IPS-18a (cell line): Measurements from ENCODE around the gene AHRR.

ENCODE experiments used
- H3K27ac ChIP-seq: one replicate; pipeline ENCODE4 v1.5.1; 2013; ENCODE audit warnings: low read length
- H3K27me3 ChIP-seq: one replicate; pipeline ENCODE4 v1.6.1; 2013; ENCODE audit warnings: mild to moderate bottlenecking, low read length; ENCODE audit not compliant: control insufficient read depth, insufficient read depth
- H3K36me3 ChIP-seq: one replicate; pipeline ENCODE4 v1.6.1; 2013; ENCODE audit warnings: low read depth, low read length; ENCODE audit not compliant: control insufficient read depth
- H3K4me1 ChIP-seq: one replicate; pipeline ENCODE4 v1.6.1; 2013; ENCODE audit warnings: low read depth, low read length; ENCODE audit not compliant: control insufficient read depth
- H3K4me3 ChIP-seq: one replicate; pipeline ENCODE4 v1.5.1; 2013; ENCODE audit warnings: low read length
- H3K9ac ChIP-seq: one replicate; pipeline ENCODE4 v1.6.1; 2013; ENCODE audit warnings: mild to moderate bottlenecking, low read length, moderate library complexity
- H3K9me3 ChIP-seq: one replicate; pipeline ENCODE4 v1.6.1; 2013; ENCODE audit warnings: low read depth, low read length; ENCODE audit not compliant: control insufficient read depth

The AHRR gene

DNA sequence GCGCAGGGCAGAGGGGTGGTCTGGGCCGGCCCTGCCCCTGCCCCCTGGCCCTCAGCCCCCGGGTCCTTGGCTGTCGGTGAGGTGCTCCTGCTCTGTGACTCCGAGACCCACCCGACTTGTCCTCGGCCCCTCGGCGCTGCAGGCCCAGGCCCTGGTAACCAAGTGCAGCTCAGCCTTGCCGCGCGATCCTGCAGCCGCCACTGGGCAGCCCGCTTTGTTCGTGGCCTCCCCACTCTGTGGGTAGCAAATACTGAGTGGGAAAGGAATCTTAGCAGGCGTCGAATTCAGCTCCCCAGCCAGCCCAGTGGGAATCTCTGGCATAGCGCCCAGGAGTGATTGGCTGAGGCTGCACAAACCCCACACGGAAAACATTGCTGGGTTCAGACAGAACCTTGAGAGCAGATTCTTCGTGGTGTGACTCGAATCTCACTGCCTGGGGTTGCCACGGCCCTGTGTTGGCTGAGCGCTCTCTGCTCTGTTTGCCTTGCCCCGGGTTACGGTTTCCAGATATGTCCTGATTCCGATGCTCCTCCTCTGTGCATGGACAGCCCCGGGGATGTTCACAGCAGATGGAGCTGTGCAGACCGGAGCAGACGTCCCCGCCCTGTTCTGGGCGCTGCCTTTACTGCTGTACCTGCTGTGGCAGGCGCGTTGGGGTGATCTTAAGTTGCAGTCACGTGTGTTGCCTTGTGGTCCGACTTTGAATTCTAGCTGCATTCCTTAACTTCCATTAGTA is 108.1 kb downstream of the AHRR start:
- Histone ChIP-seq H3K27me3 (no peaks in the 10 kb centered on the region), H3K27ac (no peak overlapping the region), H3K4me3 (no peak overlapping the region), H3K36me3 (no peaks in the 10 kb centered on the region), H3K9ac (no peak overlapping the region), H3K9me3 (no peaks in the 10 kb centered on the region), H3K4me1 (no peaks in the 10 kb centered on the region)

DNA sequence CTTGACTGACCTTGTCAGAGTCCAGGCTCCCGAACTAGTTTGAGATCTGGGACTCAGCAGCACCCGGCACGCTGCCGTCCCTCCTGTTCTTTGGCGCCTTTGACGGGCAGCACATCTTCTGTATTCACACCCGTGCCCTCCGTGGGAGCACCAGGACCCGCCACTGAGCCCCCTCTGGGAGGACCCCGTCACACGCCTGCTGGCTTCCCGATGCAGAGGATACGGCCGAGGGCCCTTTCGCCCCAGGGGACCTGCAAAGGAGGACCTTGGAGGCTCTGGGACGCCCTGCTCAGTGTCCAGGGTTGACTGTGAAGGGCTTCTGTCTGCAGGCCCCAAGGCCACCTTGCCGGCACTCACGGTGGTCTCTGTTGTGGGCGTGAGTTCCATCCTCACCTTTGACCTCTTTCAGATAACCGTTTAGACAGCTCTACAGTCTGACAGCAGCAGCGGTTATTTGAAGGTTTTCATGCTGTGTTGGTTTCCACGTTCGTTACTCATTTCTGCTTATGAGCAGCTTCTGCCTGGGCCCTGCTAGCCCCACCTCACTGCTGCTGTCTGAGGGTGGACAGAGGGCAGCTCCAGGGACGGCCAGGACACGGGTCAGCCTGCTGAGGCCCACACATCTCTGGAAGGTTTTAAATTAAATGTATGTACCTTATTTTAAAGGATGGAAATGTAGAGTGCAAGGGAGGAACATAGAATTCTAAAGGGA is 108.9 kb downstream of the AHRR start:
- Histone ChIP-seq H3K4me1 (no peaks in the 10 kb centered on the region), H3K36me3 (no peaks in the 10 kb centered on the region), H3K27ac (no peak overlapping the region), H3K4me3 (no peak overlapping the region), H3K9me3 (no peaks in the 10 kb centered on the region), H3K27me3 (no peaks in the 10 kb centered on the region), H3K9ac (no peak overlapping the region)

DNA sequence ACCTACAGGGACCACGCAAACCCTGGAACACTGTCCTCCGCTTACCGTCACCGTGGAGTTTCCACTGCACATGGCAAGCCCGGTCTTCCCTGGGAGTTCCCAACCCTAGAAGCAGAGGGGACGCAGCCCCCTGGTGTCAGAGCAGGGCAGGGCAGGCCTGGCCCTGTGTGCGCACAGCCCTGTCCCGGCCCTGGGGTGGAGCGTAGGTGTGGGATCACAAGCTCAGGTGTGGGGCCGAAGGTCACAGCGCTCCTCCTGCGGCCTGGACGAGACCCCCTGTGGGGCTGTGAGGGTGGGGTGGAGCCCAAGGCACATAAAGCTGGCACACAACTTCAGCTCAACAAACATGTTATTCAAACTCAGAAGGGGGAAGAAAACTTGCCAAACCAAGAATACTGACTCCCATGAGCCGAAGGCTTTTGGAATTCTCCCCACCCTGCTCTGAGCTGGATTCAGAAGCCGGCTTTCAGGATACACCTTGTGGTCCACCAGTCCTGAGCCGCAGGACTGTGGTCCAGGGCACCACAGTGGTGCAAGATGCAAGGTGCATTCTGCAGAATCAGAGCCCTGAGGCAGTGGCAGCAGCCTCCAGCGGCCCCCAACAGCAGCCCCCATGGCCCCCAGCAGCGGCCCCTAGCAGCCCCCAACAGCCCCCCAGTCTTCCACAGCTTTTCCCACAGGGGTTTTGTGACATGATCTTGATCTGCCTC is 109.6 kb downstream of the AHRR start:
- Histone ChIP-seq H3K27me3 (no peaks in the 10 kb centered on the region), H3K9ac (no peak overlapping the region), H3K27ac (no peak overlapping the region), H3K36me3 (no peaks in the 10 kb centered on the region), H3K4me1 (no peaks in the 10 kb centered on the region), H3K9me3 (no peaks in the 10 kb centered on the region), H3K4me3 (no peak overlapping the region)

DNA sequence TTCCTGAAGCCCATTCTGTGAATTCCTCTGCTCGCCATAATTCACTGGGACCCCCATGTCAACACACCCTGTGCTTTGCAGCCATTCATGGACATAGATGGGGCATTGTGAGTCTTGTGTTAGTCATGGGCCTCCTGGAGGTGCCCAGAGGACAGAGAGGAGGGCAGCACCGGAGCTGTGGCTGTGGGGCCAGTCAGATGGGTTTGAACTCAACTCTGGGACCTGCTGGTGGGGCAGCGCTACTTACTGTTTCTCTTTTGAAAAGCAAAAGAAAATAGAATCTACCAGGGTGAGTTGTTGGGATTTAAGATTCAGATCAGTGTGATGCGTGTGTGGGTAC is 110.2 kb downstream of the AHRR start:
- no peaks in the 10 kb centered on the region for H3K36me3 ChIP-seq
- H3K4me1 ChIP-seq, result no peaks in the 10 kb centered on the region
- no peak overlapping the region for H3K9ac ChIP-seq
- H3K4me3 ChIP-seq, result no peak overlapping the region
- no peaks in the 10 kb centered on the region for H3K9me3 ChIP-seq
- H3K27ac ChIP-seq, result no peak overlapping the region
- H3K27me3 ChIP-seq, result no peaks in the 10 kb centered on the region

DNA sequence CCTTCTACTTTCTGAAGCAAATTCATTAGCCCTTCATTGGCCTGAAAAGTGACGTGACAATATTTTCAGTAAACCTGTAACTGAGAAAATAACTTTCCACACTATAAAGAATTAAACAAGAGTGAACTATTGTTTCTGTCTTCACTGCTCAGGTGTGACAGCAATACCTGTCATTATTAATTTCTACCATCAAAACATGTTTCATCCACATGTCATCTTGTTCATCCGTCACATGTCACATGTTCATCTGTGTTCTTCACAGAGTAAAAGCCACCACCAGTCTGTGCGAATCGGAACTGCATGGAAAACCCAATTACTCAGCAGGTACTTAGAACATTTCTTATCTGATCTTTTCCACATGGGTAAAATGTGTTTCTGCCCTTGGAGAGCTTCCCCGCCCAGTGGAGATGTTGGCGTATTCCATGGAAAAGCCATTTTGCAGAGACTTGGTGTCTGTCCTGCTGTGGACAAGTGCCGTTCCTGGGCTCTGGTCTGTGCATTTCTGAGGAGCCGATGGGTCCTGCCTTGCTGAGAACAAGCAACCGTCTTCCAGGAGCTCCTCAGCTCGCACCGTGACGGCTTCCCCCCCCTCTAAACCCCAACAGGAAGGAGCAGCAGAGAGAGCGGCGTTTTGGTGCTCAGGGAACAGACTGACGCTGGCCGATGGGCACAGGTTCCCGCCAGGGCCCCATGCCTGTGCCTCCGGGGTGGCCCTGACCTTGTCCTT is 110.8 kb downstream of the AHRR start:
- Histone ChIP-seq H3K9ac (no peak overlapping the region), H3K4me3 (no peak overlapping the region), H3K4me1 (no peaks in the 10 kb centered on the region), H3K27me3 (no peaks in the 10 kb centered on the region), H3K36me3 (no peaks in the 10 kb centered on the region), H3K9me3 (no peaks in the 10 kb centered on the region), H3K27ac (no peak overlapping the region)

DNA sequence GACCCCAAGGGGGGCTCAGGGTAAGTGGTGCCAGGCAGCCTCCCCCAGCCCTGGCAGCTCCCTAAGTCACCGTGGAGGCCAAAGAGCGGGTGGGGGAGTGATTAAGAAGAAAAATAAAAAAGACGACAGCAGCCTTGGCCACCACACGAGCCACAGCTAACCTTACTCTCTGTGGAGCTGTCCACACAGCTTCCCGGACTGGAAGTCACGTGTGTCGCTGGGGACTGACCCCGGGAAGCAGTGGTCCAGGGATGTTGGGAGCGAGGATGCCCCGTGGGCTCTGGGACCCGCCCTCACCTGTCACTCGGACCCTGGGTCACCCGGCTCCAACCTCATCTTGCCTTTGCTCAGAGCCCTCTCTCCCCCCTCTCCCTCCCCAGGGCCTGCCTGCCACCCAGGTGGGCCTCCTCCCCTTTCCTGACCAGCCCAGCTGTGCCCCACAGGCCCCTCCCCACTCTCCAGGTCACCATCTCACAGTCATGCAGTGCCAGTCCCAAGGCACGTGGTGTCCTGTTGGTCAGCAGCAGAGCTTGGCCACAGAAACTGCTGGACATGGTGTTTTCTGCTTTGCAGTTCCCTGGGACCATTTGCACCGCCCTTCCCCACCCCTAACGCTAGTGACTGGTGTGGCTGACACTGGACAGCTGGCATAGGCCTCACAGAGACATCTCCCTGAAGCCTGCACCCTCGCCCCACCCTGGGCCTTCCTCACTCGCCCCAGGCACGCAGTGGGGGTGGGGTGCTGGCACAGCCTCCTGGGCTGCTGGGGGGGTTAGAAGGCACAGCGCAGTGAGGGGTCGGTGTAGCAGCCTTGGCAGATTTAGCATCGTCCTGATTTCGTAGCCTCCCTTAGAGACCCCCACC is 111.6 kb downstream of the AHRR start:
- H3K9me3 ChIP-seq, result no peaks in the 10 kb centered on the region
- H3K27ac ChIP-seq, result no peak overlapping the region
- no peaks in the 10 kb centered on the region for H3K36me3 ChIP-seq
- no peaks in the 10 kb centered on the region for H3K4me1 ChIP-seq
- H3K4me3 ChIP-seq, result no peak overlapping the region
- H3K27me3 ChIP-seq, result no peaks in the 10 kb centered on the region
- H3K9ac ChIP-seq, result no peak overlapping the region

DNA sequence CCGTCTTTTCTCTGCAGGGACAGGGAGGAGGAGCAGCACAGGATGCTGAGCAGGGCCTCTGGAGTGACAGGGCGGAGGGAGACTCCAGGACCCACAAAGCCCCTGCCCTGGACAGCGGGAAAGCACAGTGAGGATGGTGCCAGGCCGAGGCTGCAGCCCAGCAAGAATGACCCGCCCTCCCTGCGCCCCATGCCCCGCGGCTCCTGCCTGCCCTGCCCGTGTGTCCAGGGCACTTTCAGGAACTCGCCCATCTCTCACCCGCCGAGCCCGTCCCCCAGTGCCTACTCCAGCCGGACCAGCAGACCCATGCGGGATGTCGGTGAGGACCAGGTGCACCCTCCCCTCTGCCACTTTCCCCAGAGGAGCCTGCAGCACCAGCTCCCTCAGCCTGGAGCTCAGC is 112.3 kb downstream of the AHRR start:
- Histone ChIP-seq H3K27me3 (no peaks in the 10 kb centered on the region), H3K27ac (no peak overlapping the region), H3K36me3 (no peaks in the 10 kb centered on the region), H3K9ac (no peak overlapping the region), H3K4me1 (no peaks in the 10 kb centered on the region), H3K9me3 (no peaks in the 10 kb centered on the region), H3K4me3 (no peak overlapping the region)

DNA sequence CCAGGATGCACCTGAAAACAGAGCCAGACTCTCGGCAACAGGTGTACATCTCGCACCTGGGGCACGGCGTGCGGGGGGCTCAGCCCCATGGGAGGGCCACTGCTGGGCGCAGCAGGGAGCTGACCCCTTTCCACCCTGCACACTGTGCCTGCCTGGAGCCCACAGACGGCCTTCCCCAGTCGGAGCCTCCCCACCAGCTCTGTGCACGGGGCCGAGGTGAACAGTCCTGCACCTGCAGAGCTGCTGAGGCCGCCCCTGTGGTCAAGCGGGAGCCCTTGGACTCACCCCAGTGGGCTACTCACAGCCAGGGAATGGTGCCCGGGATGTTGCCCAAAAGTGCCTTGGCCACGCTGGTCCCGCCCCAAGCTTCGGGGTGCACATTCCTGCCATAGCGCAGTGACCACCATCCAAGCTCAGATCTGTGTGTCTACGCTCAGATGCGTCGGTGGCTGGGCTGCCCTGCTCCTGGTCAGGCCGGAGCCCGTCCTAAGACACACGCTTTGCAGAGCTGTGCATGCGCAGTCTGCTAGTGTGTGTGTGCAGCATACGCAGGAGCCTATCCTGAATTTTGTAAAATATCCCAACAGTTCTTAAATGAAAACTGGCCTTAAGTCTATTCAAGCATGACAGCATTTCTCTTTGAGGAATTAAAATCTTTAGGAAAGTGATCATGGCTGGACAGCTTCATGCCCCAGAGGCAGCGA is 113.1 kb downstream of the AHRR start:
- no peaks in the 10 kb centered on the region for H3K36me3 ChIP-seq
- no peaks in the 10 kb centered on the region for H3K9me3 ChIP-seq
- H3K9ac ChIP-seq, result no peak overlapping the region
- no peak overlapping the region for H3K27ac ChIP-seq
- no peaks in the 10 kb centered on the region for H3K27me3 ChIP-seq
- H3K4me3 ChIP-seq, result no peak overlapping the region
- H3K4me1 ChIP-seq, result no peaks in the 10 kb centered on the region

DNA sequence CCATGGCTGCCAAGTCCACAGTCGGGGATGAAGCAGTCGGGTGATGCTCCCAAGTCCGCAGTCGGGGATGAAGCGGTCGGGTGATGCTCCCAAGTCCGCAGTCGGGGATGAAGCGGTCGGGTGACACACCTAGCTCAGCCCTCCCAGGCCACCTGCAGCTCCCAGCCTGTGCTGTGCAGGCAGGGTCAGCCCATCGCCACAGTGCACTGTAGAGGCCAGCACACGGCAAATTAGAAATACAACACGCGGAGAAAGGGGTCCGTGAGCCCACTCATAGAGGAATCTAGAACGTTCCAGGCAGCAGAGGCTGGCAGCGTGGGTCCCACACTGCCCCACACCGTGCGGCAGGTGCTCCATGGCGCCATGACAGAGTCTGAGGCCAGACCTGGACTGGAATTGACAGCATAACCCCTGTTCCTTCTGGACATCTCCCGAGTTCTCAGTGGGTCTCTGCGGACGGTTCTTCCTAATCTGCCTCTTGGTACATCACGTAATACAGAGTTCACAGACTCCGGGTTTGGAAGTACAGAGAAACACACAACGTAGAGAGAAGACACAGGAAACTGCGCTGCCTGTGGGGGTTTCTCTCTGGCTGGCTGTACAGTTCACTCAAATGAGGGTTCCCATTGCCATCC is 113.8 kb downstream of the AHRR start:
- Histone ChIP-seq H3K4me1 (no peaks in the 10 kb centered on the region), H3K27me3 (no peaks in the 10 kb centered on the region), H3K4me3 (no peak overlapping the region), H3K9ac (no peak overlapping the region), H3K36me3 (no peaks in the 10 kb centered on the region), H3K27ac (no peak overlapping the region), H3K9me3 (no peaks in the 10 kb centered on the region)

DNA sequence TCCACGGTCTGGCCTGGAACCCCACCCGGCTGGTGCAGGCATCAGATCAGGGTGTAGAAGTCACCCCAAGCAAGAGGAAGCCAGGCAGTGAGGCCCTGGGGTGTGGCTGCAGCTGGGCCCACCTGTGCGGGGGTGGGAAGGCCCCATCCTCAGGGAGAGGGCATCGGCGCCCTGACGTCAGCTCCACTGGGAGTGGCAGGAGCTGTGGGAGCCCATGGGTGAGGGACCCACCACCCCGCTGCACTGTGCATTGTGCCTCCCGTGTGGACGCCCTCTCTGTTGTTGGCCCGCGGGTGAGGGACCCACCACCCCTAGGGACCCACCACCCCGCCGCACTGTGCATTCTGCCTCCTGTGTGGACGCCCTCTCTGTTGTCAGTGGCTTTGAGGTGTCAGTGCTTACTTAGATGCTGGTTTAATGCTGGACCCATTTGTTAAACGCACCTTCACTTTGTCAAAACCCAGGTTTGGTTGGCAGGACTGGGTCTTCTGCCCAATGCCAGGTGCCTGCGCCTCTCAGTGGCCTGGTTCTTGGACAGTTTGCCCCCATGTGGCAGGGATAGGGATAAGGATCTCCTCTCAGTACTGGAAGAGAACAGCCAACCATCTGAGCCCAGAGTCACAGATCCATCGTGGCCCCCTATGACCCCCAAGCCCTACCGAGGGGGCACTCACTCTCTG is 114.6 kb downstream of the AHRR start:
- Histone ChIP-seq H3K27ac (no peak overlapping the region), H3K9ac (no peak overlapping the region), H3K4me1 (no peaks in the 10 kb centered on the region), H3K36me3 (no peaks in the 10 kb centered on the region), H3K9me3 (no peaks in the 10 kb centered on the region), H3K27me3 (no peaks in the 10 kb centered on the region), H3K4me3 (no peak overlapping the region)
